Lower leg skin (tissue), 3 donors: ENCODE data around the gene HEPHL1.

Experiments used
- CTCF ChIP-seq, 3 donors: fragments of 450-650 bp; IDR thresholded peaks; one replicate each; pipeline ENCODE4 v1.5.1; 2016; ENCODE audit warnings: antibody characterized with exemption in 3 of 3, mild to moderate bottlenecking in 3 of 3, moderate library complexity in 2 of 3
- POLR2A ChIP-seq, 2 donors: fragments of 450-650 bp; IDR thresholded peaks; one replicate each; pipeline ENCODE4 v1.6.1; 2016 to 2017; ENCODE audit warnings: antibody characterized with exemption in 2 of 2, mild to moderate bottlenecking in 1 of 2, moderate library complexity in 1 of 2

- TF ChIP-seq CTCF (IDR thresholded peaks at IDR 0.05) (no peak), POLR2A (IDR thresholded peaks at IDR 0.05) (no peak)
Observed at GRCh38 chr11:94147433-94147845, 126.3 kb downstream of the HEPHL1 start.
